ENCODE measurements around the gene FHIT.

DNA sequence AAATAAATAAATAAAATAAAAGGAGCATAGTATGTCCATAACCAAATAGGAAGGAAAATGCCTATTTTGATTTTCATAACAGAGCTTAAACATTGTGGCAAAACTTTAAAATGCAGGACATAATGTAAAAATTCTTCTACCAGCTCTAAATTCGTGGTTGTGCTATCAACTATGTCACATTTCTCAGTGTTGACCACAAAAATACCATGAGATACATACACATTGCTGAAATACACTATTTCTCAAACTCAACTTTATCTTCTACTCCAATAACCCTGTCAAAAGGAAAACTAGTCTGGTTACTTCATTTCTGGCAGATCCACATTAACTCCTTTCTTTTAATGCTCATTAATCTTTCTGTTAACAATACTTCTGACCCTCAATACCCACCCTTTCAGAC, 523.2 kb downstream of the FHIT start:
- TF ChIP-seq, protein P1, sequence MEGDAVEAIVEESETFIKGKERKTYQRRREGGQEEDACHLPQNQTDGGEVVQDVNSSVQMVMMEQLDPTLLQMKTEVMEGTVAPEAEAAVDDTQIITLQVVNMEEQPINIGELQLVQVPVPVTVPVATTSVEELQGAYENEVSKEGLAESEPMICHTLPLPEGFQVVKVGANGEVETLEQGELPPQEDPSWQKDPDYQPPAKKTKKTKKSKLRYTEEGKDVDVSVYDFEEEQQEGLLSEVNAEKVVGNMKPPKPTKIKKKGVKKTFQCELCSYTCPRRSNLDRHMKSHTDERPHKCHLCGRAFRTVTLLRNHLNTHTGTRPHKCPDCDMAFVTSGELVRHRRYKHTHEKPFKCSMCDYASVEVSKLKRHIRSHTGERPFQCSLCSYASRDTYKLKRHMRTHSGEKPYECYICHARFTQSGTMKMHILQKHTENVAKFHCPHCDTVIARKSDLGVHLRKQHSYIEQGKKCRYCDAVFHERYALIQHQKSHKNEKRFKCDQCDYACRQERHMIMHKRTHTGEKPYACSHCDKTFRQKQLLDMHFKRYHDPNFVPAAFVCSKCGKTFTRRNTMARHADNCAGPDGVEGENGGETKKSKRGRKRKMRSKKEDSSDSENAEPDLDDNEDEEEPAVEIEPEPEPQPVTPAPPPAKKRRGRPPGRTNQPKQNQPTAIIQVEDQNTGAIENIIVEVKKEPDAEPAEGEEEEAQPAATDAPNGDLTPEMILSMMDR (IDR thresholded peaks at IDR 0.05; ENCODE audit: low read depth, low read length), result no peak
- TF ChIP-seq EZH2phosphoT487 (IDR thresholded peaks at IDR 0.05; ENCODE audit: low read depth), result no peak
